AG09309 (cell line): Measurements from ENCODE around the gene CAPN15.
"Not testable (repeated sequence)": the region's sequence is repeated elsewhere in the genome, so short reads cannot be mapped to it uniquely, and the experiment has no call there.

Experiments
- DNase-seq: peaks from one replicate; pipeline ENCODE4 v3.0.0-alpha.2; 2010; ENCODE audit warnings: low read depth
- H3K4me3 ChIP-seq: 2 replicates; pipeline ENCODE4 v1.5.1; 2011; ENCODE audit warnings: mild to moderate bottlenecking, low read depth, low read length, moderate library complexity; ENCODE audit not compliant: control insufficient read depth
- CTCF ChIP-seq: IDR thresholded peaks from 2 replicates; pipeline ENCODE4 v1.5.1; 2011; ENCODE audit warnings: mild to moderate bottlenecking, low read depth, low read length, inconsistent platforms; ENCODE audit not compliant: insufficient read depth, control insufficient read depth; ENCODE audit errors: missing control alignments

Gene CAPN15

GRCh38 chr16:499924-500323 is 27.6 kb upstream of the CAPN15 start:
- H3K4me3 ChIP-seq = no peak overlapping the region
- DNase-seq = no peak
- no peak for TF ChIP-seq CTCF

- TF ChIP-seq CTCF = no peak
- DNase-seq = no peak
Measured at GRCh38 chr16:500709-501108, 26.8 kb upstream of the CAPN15 start.

GRCh38 chr16:502179-502943 is 25.2 kb upstream of the CAPN15 start:
- H3K4me3 ChIP-seq = no peak overlapping the region
- TF ChIP-seq CTCF = no peak
- DNase-seq = no peak

More at GRCh38 chr16:500709-501108, 26.8 kb upstream of the CAPN15 start:
- no peak overlapping the region for H3K4me3 ChIP-seq

GRCh38 chr16:503150-504071 is 24.1 kb upstream of the CAPN15 start:
- no peak for TF ChIP-seq CTCF
- no peak overlapping the region for H3K4me3 ChIP-seq
- DNase-seq = no peak

- DNase-seq = no peak
- no peak overlapping the region for H3K4me3 ChIP-seq
- TF ChIP-seq CTCF = no peak
Measured at GRCh38 chr16:505479-506245, 21.9 kb upstream of the CAPN15 start.

- H3K4me3 ChIP-seq = no peak overlapping the region
- TF ChIP-seq CTCF = no peak
- DNase-seq = no peak
Measured at GRCh38 chr16:506246-506546, 21.3 kb upstream of the CAPN15 start.

- not testable (repeated sequence) for H3K4me3 ChIP-seq, DNase-seq
Measured at GRCh38 chr16:507527-507926, 20.0 kb upstream of the CAPN15 start.
